ENCODE results near the gene PPTC7.
"Not testable (repeated sequence)": the region's sequence is repeated elsewhere in the genome, so short reads cannot be mapped to it uniquely, and the experiment has no call there.

The PPTC7 gene

GRCh38 chr12:110536834-110537604, 46.1 kb downstream of the PPTC7 start:
- DNase-seq (ENCODE audit: extremely low read depth, low read depth) = no peak
- no peak for TF ChIP-seq CTCF (IDR thresholded peaks at IDR 0.05; ENCODE audit: low read depth, low read length)

DNA sequence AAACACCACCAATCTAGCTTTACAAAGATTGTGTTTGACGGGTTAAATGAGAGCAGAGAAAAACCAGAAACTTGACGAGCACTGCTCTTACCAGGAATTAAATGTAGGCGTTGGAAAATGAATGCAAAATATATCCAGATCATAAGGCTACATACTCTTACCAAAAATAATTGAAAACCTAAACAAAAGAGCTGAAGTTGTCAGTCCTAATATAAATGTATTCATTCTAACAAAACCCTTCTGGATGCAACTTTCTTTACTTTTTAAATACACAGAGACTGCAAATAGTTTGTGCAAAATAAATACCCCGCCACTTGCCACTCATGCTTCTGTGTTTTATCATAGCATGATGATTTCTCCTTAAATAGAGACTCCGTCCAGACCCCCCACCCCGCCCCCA, 48.3 kb downstream of the PPTC7 start:
- no peak for DNase-seq (ENCODE audit: extremely low read depth, low read depth)
- TF ChIP-seq CTCF (IDR thresholded peaks at IDR 0.05; ENCODE audit: low read depth, low read length) = no peak

DNA sequence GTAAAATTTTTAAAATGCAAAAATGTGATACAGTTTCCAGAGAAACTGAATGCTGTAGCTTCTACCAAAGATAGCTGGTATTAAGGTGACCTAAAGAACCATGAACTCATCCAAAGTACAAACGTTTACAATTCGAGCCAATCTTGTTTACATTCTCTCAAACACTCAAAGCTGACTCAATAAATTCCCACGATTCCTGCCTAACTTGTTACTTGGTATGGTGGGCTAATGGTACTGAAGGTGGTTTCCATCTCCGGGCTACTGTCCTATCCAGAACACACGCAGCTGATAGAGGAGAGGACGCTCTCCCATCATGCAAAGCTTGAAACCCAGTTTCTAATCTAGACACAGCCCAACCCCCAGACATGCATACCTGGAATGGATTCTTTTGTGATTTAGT, 49.5 kb downstream of the PPTC7 start:
- no peak for DNase-seq (ENCODE audit: extremely low read depth, low read depth)
- TF ChIP-seq CTCF (IDR thresholded peaks at IDR 0.05; ENCODE audit: low read depth, low read length) = no peak

- no peak for DNase-seq (ENCODE audit: extremely low read depth, low read depth)
- no peak for TF ChIP-seq CTCF (IDR thresholded peaks at IDR 0.05; ENCODE audit: low read depth, low read length)
Observed at GRCh38 chr12:110532644-110533043, 50.5 kb downstream of the PPTC7 start.

DNA sequence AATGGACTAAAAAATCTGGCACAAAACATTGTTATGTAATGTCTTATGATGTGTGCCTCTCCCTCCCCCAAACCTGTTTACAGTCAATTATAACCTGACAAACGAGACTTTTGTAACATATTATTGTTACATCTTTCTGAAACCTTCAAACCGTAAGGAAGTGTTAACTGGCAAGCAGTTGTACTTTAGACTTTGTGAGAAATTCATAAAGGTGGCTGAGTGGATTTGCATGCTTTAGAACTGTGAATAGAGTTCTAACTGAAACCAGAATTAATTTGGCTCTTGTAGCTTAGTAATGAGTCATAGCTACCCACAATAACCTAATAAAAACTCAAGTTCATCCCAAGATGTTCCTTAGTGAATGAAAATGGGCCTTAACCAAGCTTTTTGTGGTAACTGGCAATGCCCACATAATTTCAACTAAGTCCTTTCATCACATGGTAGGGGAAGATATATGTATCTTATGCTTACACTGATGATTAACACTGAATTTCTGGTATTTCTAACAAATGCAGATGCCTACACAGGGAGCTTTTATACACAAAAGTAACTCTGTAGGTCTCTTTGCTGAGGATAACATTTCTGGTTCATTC, 51.3 kb downstream of the PPTC7 start:
- no peak for DNase-seq (ENCODE audit: extremely low read depth, low read depth)
- no peak for TF ChIP-seq CTCF (IDR thresholded peaks at IDR 0.05; ENCODE audit: low read depth, low read length)

- TF ChIP-seq CTCF (IDR thresholded peaks at IDR 0.05; ENCODE audit: low read depth, low read length) = no peak
- no peak for DNase-seq (ENCODE audit: extremely low read depth, low read depth)
Observed at GRCh38 chr12:110530511-110530910, 52.6 kb downstream of the PPTC7 start.

DNA sequence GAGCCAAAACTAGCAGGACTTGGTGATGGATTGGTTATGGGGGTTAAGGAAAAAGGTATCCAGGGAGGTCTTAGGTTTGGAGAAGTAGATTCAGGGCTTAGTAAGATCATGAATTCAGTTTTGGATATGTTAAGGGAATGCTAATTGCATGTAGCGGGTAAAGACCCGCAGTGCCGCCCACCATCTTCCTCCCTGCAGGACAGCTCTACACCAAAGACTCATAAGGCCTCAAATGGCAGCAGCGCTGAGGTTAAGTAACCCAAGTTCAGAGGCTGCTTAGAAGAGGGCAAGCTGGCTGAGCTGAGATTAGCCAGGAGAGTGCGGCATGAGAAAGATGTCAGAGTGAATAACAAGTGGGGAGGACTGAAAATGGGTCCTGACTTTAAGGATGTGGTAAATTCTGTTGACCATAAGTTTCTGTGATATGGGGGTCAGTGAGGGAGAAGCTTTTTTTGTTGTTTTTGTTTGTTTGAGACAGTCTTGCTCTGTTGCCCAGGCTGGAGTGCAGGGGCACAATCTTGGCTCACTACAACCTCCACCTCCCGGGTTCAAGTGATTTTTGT, 54.8 kb downstream of the PPTC7 start:
- no peak for DNase-seq (ENCODE audit: extremely low read depth, low read depth)
- TF ChIP-seq CTCF (IDR thresholded peaks at IDR 0.05; ENCODE audit: low read depth, low read length) = no peak

- not testable (repeated sequence) for DNase-seq (ENCODE audit: extremely low read depth, low read depth)
Observed at GRCh38 chr12:110520876-110521712, 62.0 kb downstream of the PPTC7 start.

DNA sequence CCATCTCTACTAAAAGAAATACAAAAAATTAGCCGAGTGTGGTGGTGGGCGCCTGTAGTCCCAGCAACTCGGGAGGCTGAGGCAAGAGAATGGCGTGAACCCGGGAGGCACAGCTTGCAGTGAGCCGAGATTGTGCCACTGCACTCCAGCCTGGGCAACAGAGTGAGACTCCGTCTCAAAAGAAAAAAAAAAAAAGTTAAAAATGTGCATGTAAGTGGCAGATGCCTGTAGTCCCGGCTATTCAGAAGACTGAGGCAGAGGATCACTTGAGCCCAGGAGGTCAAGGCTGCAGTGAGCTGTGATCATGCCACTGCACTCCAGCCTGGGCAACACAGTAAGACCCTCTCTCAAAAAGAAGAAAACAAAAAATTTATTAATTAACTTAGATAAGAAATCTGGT, 65.1 kb downstream of the PPTC7 start:
- not testable (repeated sequence) for DNase-seq (ENCODE audit: extremely low read depth, low read depth)
